Pulmonary artery endothelial cell (primary cell): ENCODE data around the gene EDA2R. TPM values are rescaled to one million over a fixed set of nuclear protein-coding genes. Genes with fewer than 3 reads are reported as not detected.

ENCODE experiments used
- DNase-seq: peaks from one replicate; pipeline ENCODE4 v3.0.0-alpha.2; 2011; ENCODE audit warnings: low read depth, low spot score
- total RNA-seq: library from RNA; depleted of rRNA; stranded (reverse); fragments of >200 nt; gene quantifications from 2 replicates; pipeline ENCODE4 v1.2.3, GENCODE V29; 2014

The EDA2R gene, protein sequence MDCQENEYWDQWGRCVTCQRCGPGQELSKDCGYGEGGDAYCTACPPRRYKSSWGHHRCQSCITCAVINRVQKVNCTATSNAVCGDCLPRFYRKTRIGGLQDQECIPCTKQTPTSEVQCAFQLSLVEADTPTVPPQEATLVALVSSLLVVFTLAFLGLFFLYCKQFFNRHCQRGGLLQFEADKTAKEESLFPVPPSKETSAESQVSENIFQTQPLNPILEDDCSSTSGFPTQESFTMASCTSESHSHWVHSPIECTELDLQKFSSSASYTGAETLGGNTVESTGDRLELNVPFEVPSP
- total RNA-seq, result 3.8 and 8.1 TPM in 2 replicates

- DNase-seq, result peak; percentile 26
Measured at GRCh38 chrX:66638591-66639500, at the start of gene EDA2R. EDA2R (minus strand) TSS chrX:66639078; CDS start chrX:66616020, 23,058 bp downstream.

DNA sequence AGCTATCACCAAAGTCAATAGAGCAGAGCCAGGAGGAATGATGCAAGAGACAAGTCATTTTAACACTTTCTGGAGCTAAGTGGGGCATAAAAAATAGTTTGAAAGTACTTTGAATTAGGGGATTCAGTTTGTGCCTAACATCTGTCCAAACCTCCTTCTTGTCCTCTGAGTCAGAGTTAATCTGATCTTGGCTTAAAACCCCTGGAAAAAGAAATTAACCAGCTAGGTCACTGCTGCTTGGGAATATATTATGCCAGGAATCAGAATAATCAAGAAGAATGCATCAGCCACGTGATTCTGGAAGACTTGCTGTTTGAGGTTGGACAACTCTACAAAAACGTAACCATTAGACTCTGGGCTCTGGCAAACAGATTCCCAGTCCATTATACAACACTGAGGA is 45.3 kb upstream of the EDA2R start:
- DNase-seq, result no peak

DNA sequence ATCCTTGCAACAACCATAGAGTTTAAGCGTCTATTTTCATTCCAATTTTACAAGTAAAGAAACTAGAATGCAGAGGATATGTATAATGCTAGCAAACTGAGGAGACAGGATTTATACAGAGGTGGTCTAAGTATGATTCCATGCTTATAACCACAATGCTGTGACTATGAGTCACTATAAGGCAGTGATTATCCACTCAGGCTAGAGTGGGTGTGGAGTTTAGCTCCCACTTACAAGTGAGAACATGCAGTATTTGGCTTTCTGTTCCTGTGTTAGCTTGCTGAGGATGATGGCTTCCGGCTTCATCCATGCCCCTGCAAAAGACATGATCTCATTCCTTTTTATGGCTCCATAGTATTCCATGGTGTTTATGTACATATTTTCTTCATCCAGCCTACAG is 41.6 kb upstream of the EDA2R start:
- DNase-seq, result no peak

DNA sequence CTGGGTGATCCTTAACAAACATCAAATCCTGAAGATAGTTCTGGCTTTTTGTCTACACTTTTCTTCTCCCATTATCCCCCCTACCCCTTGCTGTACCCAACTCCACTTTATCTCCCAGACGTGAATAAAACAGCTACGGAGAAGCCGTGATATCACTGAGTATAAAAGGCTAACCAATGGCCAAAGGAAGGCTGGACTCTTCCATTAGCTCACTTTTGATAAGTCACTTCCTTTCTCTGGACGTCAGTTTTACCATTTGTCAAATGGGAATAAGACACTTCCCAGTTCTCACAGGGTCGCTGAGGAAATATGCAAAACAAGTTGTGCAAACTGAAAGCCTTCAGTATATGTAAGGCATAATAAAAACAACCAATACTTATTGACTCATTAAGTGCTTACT is 38.6 kb upstream of the EDA2R start:
- DNase-seq, result peak; percentile 10

- peak; percentile 37 for DNase-seq
Measured at GRCh38 chrX:66676990-66677389, 38.1 kb upstream of the EDA2R start.

GRCh38 chrX:66676413-66676812 is 37.5 kb upstream of the EDA2R start:
- peak; percentile 11 for DNase-seq

GRCh38 chrX:66675541-66675940 is 36.7 kb upstream of the EDA2R start:
- no peak for DNase-seq

DNA sequence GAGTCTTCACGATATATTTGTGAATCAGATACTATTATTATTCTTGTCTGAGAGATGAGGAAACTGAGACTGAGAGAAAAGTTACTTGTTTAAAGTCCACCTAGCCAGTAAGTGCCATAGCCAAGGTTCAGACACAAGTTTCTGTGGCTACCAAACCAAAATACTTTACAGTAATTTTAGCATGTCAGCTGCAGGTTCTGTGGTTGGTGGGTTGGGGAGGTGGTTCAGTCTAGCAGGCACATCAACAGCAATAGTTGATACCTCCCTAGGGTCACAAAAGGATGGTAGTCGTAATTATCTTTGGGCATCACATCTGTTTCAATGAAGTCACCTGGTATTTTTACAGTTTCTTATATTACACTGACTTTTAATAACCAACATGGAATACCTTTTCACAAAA is 35.6 kb upstream of the EDA2R start:
- DNase-seq, result no peak

DNA sequence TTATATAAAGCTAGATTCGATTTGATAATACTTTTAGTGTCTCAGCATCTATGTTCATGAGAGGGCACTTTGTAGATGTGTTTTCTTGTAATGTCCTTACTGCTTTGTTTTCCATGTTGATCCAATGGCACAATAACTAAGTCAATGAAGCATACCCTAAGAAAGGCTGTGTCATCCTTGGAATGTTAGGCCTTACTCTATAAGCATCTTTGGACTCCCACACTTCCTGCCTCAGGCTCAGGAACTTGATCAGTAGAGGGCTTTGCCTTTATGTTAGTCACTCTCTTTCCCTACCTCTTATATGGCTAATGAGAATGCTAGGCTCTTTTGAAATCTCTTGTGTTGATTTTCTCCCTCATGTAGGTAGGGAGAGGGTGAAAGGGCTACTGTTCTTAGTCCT is 33.2 kb upstream of the EDA2R start:
- no peak for DNase-seq

DNA sequence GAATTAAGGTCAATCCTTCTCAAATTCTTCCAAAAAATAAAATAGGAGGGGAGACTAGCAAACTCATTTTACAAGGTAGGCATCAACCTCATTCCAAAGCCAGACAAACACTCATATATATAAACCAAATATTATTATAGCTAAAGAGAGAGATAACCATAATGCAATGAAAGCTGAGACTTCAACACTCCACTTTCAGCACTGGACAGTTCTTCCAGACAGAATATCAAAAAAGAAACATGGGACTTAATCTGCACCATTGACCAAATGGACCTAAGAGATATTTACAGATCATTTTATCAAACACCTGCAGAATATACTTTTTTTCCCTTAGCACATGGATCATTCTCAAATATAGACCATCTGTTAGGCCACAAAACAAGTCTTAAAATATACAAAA is 15.5 kb upstream of the EDA2R start:
- no peak for DNase-seq

GRCh38 chrX:66635360-66635759 is 3.5 kb downstream of the EDA2R start:
- peak; percentile 33 for DNase-seq

GRCh38 chrX:66634272-66634671 is 4.6 kb downstream of the EDA2R start:
- no peak for DNase-seq

DNA sequence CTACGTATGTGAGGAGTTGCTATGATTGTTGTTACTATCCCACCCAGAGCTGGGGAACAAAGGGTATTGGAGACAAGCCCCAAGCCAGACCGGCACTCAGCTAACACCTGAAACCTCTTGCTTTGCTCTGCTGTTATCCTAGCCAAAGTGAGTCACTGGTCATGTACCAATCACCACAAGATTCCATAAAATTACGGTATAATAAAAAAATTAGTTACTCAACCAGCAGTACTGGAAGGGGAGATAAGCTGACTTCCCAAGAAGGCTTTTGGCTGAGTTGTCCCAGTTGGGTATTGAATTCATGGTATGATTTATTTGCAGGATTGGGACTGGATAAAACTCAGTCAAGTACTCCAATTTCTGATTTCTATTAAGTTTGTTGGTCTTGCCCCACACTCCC is 5.3 kb downstream of the EDA2R start:
- DNase-seq, result no peak

- no peak for DNase-seq
Measured at GRCh38 chrX:66632981-66633380, 5.9 kb downstream of the EDA2R start.

DNA sequence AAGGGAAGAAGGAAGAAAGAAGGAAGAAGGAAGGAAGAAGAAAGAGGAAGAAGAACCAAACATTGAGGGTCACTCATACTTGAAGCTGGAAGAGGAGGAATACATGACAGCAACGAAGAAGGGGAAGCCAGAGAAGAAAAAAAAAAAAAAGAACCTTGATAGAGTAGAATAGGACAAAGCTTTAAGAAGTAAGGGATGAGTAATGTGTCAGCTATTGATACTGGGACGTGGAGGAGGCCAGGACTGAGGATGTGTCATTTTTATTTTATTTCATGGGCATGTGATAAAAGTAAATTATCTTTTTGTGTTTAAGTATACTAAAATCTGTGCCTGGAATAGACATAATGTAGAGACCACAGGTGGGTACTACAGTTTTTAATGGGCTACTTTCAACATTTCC is 6.4 kb downstream of the EDA2R start:
- no peak for DNase-seq

DNA sequence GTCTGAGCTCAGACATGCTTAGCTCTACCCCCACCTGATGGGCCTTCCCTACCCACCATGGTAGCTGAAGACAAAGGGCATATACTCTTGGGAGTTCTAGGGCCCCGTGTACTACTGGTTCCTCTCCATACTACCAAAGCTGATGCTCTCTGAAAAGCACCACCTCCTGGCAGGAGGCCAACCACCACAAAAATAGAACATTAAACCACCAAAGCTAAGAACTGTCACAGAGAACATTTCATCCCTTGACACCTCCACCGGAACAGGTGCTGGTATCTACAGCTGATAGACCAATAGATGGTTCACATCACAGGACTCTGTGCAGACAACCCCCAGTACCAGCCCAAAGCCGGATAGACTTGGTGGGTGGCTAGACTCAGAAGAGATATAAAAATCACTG is 13.4 kb downstream of the EDA2R start:
- no peak for DNase-seq

DNA sequence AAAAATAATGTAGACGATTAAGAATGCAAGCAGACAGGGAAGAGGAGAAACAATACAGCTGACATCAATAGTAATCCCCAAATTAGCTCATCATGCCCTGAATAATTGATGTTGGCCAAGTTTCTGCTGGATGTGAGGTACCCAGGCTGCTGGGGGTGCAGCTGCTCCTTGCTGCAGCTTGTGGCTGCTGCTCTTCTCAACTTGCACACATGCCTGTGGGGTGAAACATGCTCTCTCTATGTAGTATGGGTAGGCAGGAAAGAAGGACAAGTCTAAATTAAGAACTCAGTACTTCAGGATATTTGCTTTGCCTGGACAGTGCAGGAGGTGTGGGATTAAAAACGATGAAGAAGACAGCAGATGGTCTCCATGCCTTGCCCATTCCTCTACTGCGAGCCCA is 16.7 kb downstream of the EDA2R start:
- no peak for DNase-seq

DNA sequence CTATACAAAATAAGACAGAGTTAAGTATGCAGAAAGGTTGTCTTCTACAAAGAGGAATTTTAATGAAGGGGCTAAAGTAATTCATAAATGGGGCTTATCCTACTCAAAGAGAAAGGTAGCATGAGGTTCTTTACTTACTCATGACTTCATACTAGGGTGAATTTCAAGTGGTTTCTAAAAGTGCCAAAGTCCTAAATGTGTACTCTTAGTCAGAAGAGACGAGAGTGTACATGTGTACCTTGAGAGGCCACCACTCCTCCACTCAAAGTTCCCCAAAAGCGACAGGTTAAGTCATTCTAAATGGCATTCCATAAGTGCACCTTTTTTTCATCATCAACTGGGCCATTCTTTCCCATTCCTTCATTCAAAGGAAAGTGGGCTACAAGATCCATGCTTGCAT is 21.9 kb downstream of the EDA2R start:
- DNase-seq, result no peak

- no peak for DNase-seq
Measured at GRCh38 chrX:66602381-66602938, 36.4 kb downstream of the EDA2R start.

DNA sequence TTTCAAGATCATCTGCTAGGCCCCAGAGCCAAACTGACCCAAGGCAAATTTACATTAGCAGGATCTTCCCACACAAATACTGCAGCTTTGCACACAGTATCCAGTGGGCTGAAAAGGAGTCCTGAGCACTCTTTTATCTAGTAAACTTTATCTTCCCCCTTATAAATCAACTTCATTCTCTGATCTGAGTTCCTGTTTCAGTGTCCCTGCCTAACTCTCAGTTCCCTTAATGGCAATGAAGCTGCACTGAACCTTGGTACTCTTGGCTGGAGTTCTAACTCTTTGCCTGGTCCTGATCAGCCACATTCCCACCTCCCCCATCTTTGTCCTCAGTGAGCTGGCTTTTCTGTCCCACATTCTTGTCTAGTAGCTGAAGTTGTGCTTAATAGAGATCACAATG is 37.4 kb downstream of the EDA2R start:
- no peak for DNase-seq

DNA sequence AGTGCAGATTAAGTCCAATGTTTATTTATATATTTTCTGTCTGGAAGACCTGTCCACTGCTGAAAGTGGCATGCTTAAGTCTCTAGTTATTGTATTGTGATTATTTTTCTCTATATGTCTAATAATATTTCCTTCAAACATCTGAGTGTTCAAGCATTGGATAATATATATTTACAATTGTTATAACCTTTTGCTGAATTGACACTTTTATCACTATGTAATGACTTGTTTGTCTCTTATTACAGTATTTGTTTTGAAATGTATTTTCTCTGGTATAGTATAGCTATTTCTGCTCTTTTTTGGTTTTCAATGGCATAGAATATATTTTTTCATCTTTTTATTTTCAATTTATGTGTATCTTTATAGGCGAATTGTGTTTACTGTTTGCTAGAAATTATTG is 59.7 kb downstream of the EDA2R start:
- no peak for DNase-seq

- no peak for DNase-seq
Measured at GRCh38 chrX:66553973-66554372, 84.9 kb downstream of the EDA2R start.
